Keratinocyte (primary cell): Measurements from ENCODE around the gene TMEM217. TPM values are rescaled to one million over a fixed set of nuclear protein-coding genes. Genes with fewer than 3 reads are reported as not detected.
"Not testable (repeated sequence)": the region's sequence is repeated elsewhere in the genome, so short reads cannot be mapped to it uniquely, and the experiment has no call there.

Source experiments
- DNase-seq: peaks from one replicate; pipeline ENCODE4 v3.0.0-alpha.2; 2011; ENCODE audit warnings: low read depth, missing footprints, low spot score
- FAIRE-seq: peaks from 2 replicates; lab custom pipeline; 2011; peaks lifted over from hg19 to GRCh38; lab: Jason Lieb, UNC
- H2AFZ ChIP-seq: 2 replicates; pipeline ENCODE4 v1.6.0; 2012; ENCODE audit warnings: low read length, control low read depth, inconsistent platforms; ENCODE audit not compliant: control insufficient read depth
- H3K27ac ChIP-seq: 2 replicates; pipeline ENCODE4 v1.5.1; 2011; ENCODE audit warnings: low read length; ENCODE audit not compliant: control insufficient read depth, insufficient read depth
- H3K27me3 ChIP-seq: 3 replicates; pipeline ENCODE4 v1.6.0; 2011; ENCODE audit warnings: low read length; ENCODE audit not compliant: control insufficient read depth, insufficient read depth; ENCODE audit errors: extremely low read depth
- H3K36me3 ChIP-seq, 2 experiments: 2 replicates in 1 of 2; 3 replicates in 1 of 2; pipeline ENCODE4 v1.5.1; 2011; ENCODE audit warnings: low read length in 2 of 2, mild to moderate bottlenecking in 1 of 2; ENCODE audit not compliant: control insufficient read depth in 2 of 2, insufficient read depth in 2 of 2; ENCODE audit errors: extremely low read depth in 1 of 2
- H3K4me1 ChIP-seq: 3 replicates; pipeline ENCODE4 v1.5.1; 2011; ENCODE audit warnings: low read length; ENCODE audit not compliant: control insufficient read depth, insufficient read depth; ENCODE audit errors: extremely low read depth
- H3K4me2 ChIP-seq: 3 replicates; pipeline ENCODE4 v1.6.0; 2011; ENCODE audit warnings: low read depth, low read length; ENCODE audit not compliant: control insufficient read depth, insufficient read depth; ENCODE audit errors: extremely low read depth
- H3K4me3 ChIP-seq, 3 experiments: fragments of 200-600 bp in 1 of 3; sonication (generic) in 1 of 3; 2 replicates in 2 of 3; 3 replicates in 1 of 3; pipeline ENCODE4 v1.5.1; 2011 to 2016; ENCODE audit warnings: low read length in 3 of 3, mild to moderate bottlenecking in 3 of 3, control low read depth in 2 of 3, inconsistent platforms in 1 of 3, low read depth in 1 of 3, mixed read lengths in 1 of 3, mixed run types in 1 of 3, moderate library complexity in 1 of 3; ENCODE audit not compliant: control insufficient read depth in 2 of 3, insufficient read depth in 2 of 3; ENCODE audit errors: extremely low read depth in 1 of 3
- H3K79me2 ChIP-seq: 2 replicates; pipeline ENCODE4 v1.6.0; 2012; ENCODE audit warnings: low read length; ENCODE audit not compliant: control insufficient read depth, insufficient read depth
- H3K9ac ChIP-seq: 3 replicates; pipeline ENCODE4 v1.6.0; 2011; ENCODE audit warnings: low read length; ENCODE audit not compliant: control insufficient read depth, insufficient read depth; ENCODE audit errors: extremely low read depth
- H3K9me1 ChIP-seq: 3 replicates; pipeline ENCODE4 v1.6.0; 2011; ENCODE audit warnings: low read length; ENCODE audit not compliant: control insufficient read depth, insufficient read depth; ENCODE audit errors: extremely low read depth
- H3K9me3 ChIP-seq: 2 replicates; pipeline ENCODE4 v1.5.1; 2012; ENCODE audit warnings: low read depth, low read length; ENCODE audit not compliant: control insufficient read depth
- H4K20me1 ChIP-seq: 3 replicates; pipeline ENCODE4 v1.6.0; 2011; ENCODE audit warnings: low read length; ENCODE audit not compliant: control insufficient read depth, insufficient read depth; ENCODE audit errors: extremely low read depth
- CTCF ChIP-seq, 3 experiments: IDR thresholded peaks in 1 of 3; conservative IDR thresholded peaks in 1 of 3; optimal IDR thresholded peaks in 1 of 3; 2 replicates in 2 of 3; 3 replicates in 1 of 3; pipeline versions ENCODE3 to v1.5.1; 2011; ENCODE audit warnings: low read length in 3 of 3, mild to moderate bottlenecking in 3 of 3, moderate library complexity in 2 of 3, control low read depth in 1 of 3, inconsistent platforms in 1 of 3; ENCODE audit not compliant: insufficient read depth in 2 of 3; ENCODE audit errors: extremely low read depth in 1 of 3
- EZH2 ChIP-seq: IDR thresholded peaks from one replicate; pipeline ENCODE4 v1.6.1; 2012; ENCODE audit warnings: inconsistent platforms, mild to moderate bottlenecking, low read length, moderate library complexity
- dilution Hi-C: fragments of 300-500 bp; cut with MboI; formaldehyde crosslinking; loops from one replicate; pipeline ENCODE4 v1.7.0; 2020; ENCODE audit warnings: low sequenced_read_pairs; ENCODE audit not compliant: extremely low pct_ligation_motif_present
- polyA plus RNA-seq, 5 experiments: library from polyadenylated mRNA; depleted of rRNA in 3 of 5; stranded (reverse) in 3 of 5; stranded (forward) in 1 of 5; unstranded in 1 of 5; fragments of >200 nt; gene quantifications; 1 replicate in 1 of 5; 2 replicates in 3 of 5; 3 replicates in 1 of 5; pipeline versions ENCODE4 v1.2.1 to v1.2.3, GENCODE V29; 2011 to 2012; ENCODE audit warnings: missing spikeins in 2 of 5, low read depth in 1 of 5, low replicate concordance in 1 of 5

Gene TMEM217
- polyA plus RNA-seq, 1 donor (not counting 4 experiments of a cell fraction or from before 2014, with no cell fraction given) = 0.80 TPM

GRCh38 chr6:37188962-37189510 lies 68.9 kb downstream of the TMEM217 start:
- Histone ChIP-seq H3K27me3 (no peaks in the 10 kb centered on the region), H2AFZ (no peak overlapping the region), H4K20me1 (no peaks in the 10 kb centered on the region), H3K27ac (no peak overlapping the region), H3K9ac (no peak overlapping the region), H3K36me3 (no peaks in the 10 kb centered on the region), H3K9me3 (no peaks in the 10 kb centered on the region), H3K79me2 (no peaks in the 10 kb centered on the region), H3K4me3 (no peak overlapping the region), H3K4me2 (no peak overlapping the region), H3K9me1 (no peaks in the 10 kb centered on the region), H3K4me1 (no peaks in the 10 kb centered on the region)
- FAIRE-seq (no peak), DNase-seq (no peak)
- dilution Hi-C loops = no loop called here
- TF ChIP-seq EZH2 (no peak), CTCF (optimal IDR thresholded peaks at IDR 0.05 in 1 of 3, IDR thresholded peaks at IDR 0.05 in 1 of 3, conservative IDR thresholded peaks at IDR 0.05 in 1 of 3; ENCODE audit: extremely low read depth in 1 of 3, insufficient read depth in 2 of 3, low read length in 3 of 3) (no peak)

GRCh38 chr6:37187321-37188022 lies 70.5 kb downstream of the TMEM217 start:
- Histone ChIP-seq H3K9ac (no peak overlapping the region), H2AFZ (no peak overlapping the region), H4K20me1 (no peaks in the 10 kb centered on the region), H3K9me1 (no peaks in the 10 kb centered on the region), H3K27ac (no peak overlapping the region), H3K4me1 (no peaks in the 10 kb centered on the region), H3K79me2 (no peaks in the 10 kb centered on the region), H3K36me3 (no peaks in the 10 kb centered on the region), H3K4me3 (no peak overlapping the region), H3K27me3 (no peaks in the 10 kb centered on the region), H3K9me3 (no peaks in the 10 kb centered on the region), H3K4me2 (no peak overlapping the region)
- no peak for TF ChIP-seq EZH2
- TF ChIP-seq CTCF (optimal IDR thresholded peaks at IDR 0.05 in 1 of 3, IDR thresholded peaks at IDR 0.05 in 1 of 3, conservative IDR thresholded peaks at IDR 0.05 in 1 of 3; ENCODE audit: extremely low read depth in 1 of 3, insufficient read depth in 2 of 3, low read length in 3 of 3) = no peak
- dilution Hi-C loops = no loop called here
- no peak for DNase-seq
- FAIRE-seq = no peak

GRCh38 chr6:37185949-37186720 lies 71.8 kb downstream of the TMEM217 start:
- H3K27ac ChIP-seq, H3K79me2 ChIP-seq, H3K27me3 ChIP-seq, H3K9ac ChIP-seq, H3K36me3 ChIP-seq, DNase-seq, H3K4me1 ChIP-seq, FAIRE-seq, H3K4me3 ChIP-seq, H3K9me1 ChIP-seq, dilution Hi-C loops, H4K20me1 ChIP-seq, H2AFZ ChIP-seq, H3K4me2 ChIP-seq, H3K9me3 ChIP-seq: not testable (repeated sequence)
